HepG2 (cell line): ENCODE measurements around the gene MLX. TPM values are rescaled to one million over a fixed set of nuclear protein-coding genes. Genes with fewer than 3 reads are reported as not detected.

Experiments used
- AHR ChIP-seq: IDR thresholded peaks from 2 replicates; pipeline ENCODE4 v1.6.1; 2018; ENCODE audit warnings: missing genetic modification reagents, missing compliant biosample characterization
- ARNT2 ChIP-seq: sonication (generic); formaldehyde crosslinking; IDR thresholded peaks from 2 replicates; pipeline ENCODE4 v1.8.0; 2022; ENCODE audit warnings: mild to moderate bottlenecking, low read depth, missing genetic modification reagents, moderate library complexity
- DMAP1 ChIP-seq: IDR thresholded peaks from 2 replicates; pipeline ENCODE4 v1.6.1; 2016
- HDAC6 ChIP-seq: fragments of 200-600 bp; sonication (generic); IDR thresholded peaks from 2 replicates; pipeline ENCODE4 v1.7.0; 2017; ENCODE audit warnings: mild to moderate bottlenecking, antibody characterized with exemption, low read length, low read depth
- SMAD3 ChIP-seq: sonication (generic); formaldehyde crosslinking; IDR thresholded peaks from 2 replicates; pipeline ENCODE4 v1.4.0; 2020; ENCODE audit warnings: missing genetic modification reagents
- WIZ ChIP-seq: sonication (generic); formaldehyde crosslinking; IDR thresholded peaks from 2 replicates; pipeline ENCODE4 v1.5.1; 2020; ENCODE audit warnings: mild to moderate bottlenecking, missing genetic modification reagents
- ZNF224 ChIP-seq: sonication (generic); formaldehyde crosslinking; IDR thresholded peaks from 2 replicates; pipeline ENCODE4 v1.5.0; 2020; ENCODE audit warnings: mild to moderate bottlenecking, missing genetic modification reagents
- ZNF234 ChIP-seq: sonication (generic); formaldehyde crosslinking; conservative IDR thresholded peaks from 2 replicates; pipeline ENCODE4 v1.5.1; 2020; ENCODE audit warnings: mild to moderate bottlenecking, missing genetic modification reagents
- polyA plus RNA-seq, 8 experiments: library from polyadenylated mRNA; depleted of rRNA in 3 of 8; stranded (reverse) in 7 of 8; unstranded in 1 of 8; fragments of >200 nt; fragmentation: Illumina TruSeq in 4 of 8; extraction: Trizol in 4 of 8; gene quantifications; 2 replicates each; pipeline versions ENCODE4 v1.2.1 to v1.2.3, GENCODE V29; 2011 to 2016; ENCODE audit warnings: low read depth in 4 of 8, missing spikeins in 1 of 8, mixed read lengths in 1 of 8; ENCODE audit not compliant: insufficient read depth in 1 of 8
- total RNA-seq, 5 experiments: library from RNA; depleted of rRNA; stranded (reverse); fragments of >200 nt; fragmentation: Illumina TruSeq; extraction: Trizol; gene quantifications; 2 replicates each; pipeline ENCODE4 v1.2.3, GENCODE V29; 2016; ENCODE audit warnings: low read depth in 1 of 5
- TF ChIP-seq, protein P1 (sequence below): sonication (generic); formaldehyde crosslinking; IDR thresholded peaks from 2 replicates; pipeline ENCODE4 v1.4.0; 2020; ENCODE audit warnings: missing genetic modification reagents
- TF ChIP-seq, protein P2 (sequence below): fragments of 450-650 bp; IDR thresholded peaks from 2 replicates; pipeline ENCODE4 v1.6.1; 2016
- TF ChIP-seq, protein P3 (sequence below): sonication (generic); formaldehyde crosslinking; IDR thresholded peaks from 2 replicates; pipeline ENCODE4 v1.5.1; 2020; ENCODE audit warnings: mild to moderate bottlenecking, missing genetic modification reagents, moderate library complexity
- TF ChIP-seq, protein P4 (sequence below), 2 experiments: fragments of 450-650 bp in 1 of 2; sonication (generic) in 1 of 2; formaldehyde crosslinking in 1 of 2; IDR thresholded peaks; 2 replicates each; pipeline versions ENCODE4 v1.6.1 to v1.8.0; 2016 to 2022; ENCODE audit warnings: antibody characterized with exemption in 1 of 2, mild to moderate bottlenecking in 1 of 2, missing genetic modification reagents in 1 of 2

MLX gene
- total and polyA plus RNA-seq, 2 of the 13 experiments (the other 11 are each of a cell fraction or from before 2014, with no cell fraction given): 38.9 to 74.4 TPM

DNA sequence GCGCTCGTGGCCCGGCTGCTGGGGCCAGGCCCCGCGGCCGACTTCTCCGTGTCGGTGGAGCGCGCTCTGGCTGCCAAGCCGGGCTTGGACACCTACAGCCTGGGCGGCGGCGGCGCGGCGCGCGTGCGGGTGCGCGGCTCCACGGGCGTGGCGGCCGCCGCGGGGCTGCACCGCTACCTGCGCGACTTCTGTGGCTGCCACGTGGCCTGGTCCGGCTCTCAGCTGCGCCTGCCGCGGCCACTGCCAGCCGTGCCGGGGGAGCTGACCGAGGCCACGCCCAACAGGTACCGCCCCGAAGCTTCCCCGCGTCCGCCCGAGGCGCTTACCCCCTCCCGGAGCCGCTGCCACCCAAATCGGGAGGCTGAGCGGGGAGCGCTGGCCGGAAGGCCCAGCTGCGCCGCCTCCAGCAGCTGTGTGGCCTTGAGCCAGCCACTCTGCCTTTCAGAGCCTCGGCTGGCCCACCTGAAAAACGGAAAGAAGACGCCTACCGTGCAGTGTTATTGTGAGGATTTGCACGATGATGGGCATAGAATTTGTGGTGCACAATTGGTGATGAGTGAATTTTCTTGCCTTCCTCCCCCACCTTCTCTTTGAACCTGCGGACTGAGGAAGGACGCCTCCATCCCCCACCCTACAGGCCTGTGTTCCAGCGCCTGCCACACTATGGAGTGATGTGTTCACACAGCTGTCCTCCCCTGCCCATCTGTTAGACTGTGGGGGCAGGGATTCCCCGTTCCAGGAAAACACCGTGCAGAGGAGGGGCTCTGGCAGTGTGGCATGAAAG, 30.3 kb upstream of the MLX start (continued):
- TF ChIP-seq, protein P1, sequence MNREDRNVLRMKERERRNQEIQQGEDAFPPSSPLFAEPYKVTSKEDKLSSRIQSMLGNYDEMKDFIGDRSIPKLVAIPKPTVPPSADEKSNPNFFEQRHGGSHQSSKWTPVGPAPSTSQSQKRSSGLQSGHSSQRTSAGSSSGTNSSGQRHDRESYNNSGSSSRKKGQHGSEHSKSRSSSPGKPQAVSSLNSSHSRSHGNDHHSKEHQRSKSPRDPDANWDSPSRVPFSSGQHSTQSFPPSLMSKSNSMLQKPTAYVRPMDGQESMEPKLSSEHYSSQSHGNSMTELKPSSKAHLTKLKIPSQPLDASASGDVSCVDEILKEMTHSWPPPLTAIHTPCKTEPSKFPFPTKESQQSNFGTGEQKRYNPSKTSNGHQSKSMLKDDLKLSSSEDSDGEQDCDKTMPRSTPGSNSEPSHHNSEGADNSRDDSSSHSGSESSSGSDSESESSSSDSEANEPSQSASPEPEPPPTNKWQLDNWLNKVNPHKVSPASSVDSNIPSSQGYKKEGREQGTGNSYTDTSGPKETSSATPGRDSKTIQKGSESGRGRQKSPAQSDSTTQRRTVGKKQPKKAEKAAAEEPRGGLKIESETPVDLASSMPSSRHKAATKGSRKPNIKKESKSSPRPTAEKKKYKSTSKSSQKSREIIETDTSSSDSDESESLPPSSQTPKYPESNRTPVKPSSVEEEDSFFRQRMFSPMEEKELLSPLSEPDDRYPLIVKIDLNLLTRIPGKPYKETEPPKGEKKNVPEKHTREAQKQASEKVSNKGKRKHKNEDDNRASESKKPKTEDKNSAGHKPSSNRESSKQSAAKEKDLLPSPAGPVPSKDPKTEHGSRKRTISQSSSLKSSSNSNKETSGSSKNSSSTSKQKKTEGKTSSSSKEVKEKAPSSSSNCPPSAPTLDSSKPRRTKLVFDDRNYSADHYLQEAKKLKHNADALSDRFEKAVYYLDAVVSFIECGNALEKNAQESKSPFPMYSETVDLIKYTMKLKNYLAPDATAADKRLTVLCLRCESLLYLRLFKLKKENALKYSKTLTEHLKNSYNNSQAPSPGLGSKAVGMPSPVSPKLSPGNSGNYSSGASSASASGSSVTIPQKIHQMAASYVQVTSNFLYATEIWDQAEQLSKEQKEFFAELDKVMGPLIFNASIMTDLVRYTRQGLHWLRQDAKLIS (CRISPR knock-in tag): no peak; the same call in 1 of the 2 replicates
- TF ChIP-seq, protein P2, sequence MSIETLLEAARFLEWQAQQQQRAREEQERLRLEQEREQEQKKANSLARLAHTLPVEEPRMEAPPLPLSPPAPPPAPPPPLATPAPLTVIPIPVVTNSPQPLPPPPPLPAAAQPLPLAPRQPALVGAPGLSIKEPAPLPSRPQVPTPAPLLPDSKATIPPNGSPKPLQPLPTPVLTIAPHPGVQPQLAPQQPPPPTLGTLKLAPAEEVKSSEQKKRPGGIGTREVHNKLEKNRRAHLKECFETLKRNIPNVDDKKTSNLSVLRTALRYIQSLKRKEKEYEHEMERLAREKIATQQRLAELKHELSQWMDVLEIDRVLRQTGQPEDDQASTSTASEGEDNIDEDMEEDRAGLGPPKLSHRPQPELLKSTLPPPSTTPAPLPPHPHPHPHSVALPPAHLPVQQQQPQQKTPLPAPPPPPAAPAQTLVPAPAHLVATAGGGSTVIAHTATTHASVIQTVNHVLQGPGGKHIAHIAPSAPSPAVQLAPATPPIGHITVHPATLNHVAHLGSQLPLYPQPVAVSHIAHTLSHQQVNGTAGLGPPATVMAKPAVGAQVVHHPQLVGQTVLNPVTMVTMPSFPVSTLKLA: peak; percentile 44; the same call in 1 of the 2 replicates
- TF ChIP-seq ZNF224: no peak; the same call in 1 of the 2 replicates
- TF ChIP-seq AHR (CRISPR knock-in tag): no peak
- no peak for TF ChIP-seq ZNF234 (CRISPR knock-in tag)
- no peak for TF ChIP-seq WIZ (CRISPR knock-in tag)
- TF ChIP-seq ARNT2 (CRISPR knock-in tag): no peak
- TF ChIP-seq, protein P3, sequence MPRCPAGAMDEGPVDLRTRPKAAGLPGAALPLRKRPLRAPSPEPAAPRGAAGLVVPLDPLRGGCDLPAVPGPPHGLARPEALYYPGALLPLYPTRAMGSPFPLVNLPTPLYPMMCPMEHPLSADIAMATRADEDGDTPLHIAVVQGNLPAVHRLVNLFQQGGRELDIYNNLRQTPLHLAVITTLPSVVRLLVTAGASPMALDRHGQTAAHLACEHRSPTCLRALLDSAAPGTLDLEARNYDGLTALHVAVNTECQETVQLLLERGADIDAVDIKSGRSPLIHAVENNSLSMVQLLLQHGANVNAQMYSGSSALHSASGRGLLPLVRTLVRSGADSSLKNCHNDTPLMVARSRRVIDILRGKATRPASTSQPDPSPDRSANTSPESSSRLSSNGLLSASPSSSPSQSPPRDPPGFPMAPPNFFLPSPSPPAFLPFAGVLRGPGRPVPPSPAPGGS (CRISPR knock-in tag): peak; percentile 59
- TF ChIP-seq HDAC6: no peak
- TF ChIP-seq SMAD3 (CRISPR knock-in tag): peak; percentile 64; the same call in 1 of the 2 replicates
- TF ChIP-seq, protein P4, sequence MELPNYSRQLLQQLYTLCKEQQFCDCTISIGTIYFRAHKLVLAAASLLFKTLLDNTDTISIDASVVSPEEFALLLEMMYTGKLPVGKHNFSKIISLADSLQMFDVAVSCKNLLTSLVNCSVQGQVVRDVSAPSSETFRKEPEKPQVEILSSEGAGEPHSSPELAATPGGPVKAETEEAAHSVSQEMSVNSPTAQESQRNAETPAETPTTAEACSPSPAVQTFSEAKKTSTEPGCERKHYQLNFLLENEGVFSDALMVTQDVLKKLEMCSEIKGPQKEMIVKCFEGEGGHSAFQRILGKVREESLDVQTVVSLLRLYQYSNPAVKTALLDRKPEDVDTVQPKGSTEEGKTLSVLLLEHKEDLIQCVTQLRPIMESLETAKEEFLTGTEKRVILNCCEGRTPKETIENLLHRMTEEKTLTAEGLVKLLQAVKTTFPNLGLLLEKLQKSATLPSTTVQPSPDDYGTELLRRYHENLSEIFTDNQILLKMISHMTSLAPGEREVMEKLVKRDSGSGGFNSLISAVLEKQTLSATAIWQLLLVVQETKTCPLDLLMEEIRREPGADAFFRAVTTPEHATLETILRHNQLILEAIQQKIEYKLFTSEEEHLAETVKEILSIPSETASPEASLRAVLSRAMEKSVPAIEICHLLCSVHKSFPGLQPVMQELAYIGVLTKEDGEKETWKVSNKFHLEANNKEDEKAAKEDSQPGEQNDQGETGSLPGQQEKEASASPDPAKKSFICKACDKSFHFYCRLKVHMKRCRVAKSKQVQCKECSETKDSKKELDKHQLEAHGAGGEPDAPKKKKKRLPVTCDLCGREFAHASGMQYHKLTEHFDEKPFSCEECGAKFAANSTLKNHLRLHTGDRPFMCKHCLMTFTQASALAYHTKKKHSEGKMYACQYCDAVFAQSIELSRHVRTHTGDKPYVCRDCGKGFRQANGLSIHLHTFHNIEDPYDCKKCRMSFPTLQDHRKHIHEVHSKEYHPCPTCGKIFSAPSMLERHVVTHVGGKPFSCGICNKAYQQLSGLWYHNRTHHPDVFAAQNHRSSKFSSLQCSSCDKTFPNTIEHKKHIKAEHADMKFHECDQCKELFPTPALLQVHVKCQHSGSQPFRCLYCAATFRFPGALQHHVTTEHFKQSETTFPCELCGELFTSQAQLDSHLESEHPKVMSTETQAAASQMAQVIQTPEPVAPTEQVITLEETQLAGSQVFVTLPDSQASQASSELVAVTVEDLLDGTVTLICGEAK (IDR thresholded peaks at IDR 0.05): no peak
- TF ChIP-seq, protein P4 (CRISPR knock-in tag; IDR thresholded peaks at IDR 0.05): 0 out of 2 replicates have a peak, but pooled peaks have one; percentile 24
- peak; percentile 83; the same call in 1 of the 2 replicates for TF ChIP-seq DMAP1 (CRISPR knock-in tag)
